ENCODE measurements around the gene ASCL5. TPM values are rescaled to one million over a fixed set of nuclear protein-coding genes. Genes with fewer than 3 reads are reported as not detected.

Gene ASCL5
- polyA plus RNA-seq, 1 donor (not counting 4 experiments of a cell fraction or from before 2014, with no cell fraction given) = not detected

GRCh38 chr1:201100169-201100930 is 26.6 kb downstream of the ASCL5 start:
- Histone ChIP-seq H3K27me3 (ENCODE audit: control insufficient read depth, extremely low read depth, insufficient read depth, low read length) (peaks cover 36% of the 10 kb centered on the region), H3K79me2 (ENCODE audit: control insufficient read depth, insufficient read depth, low read length) (no peaks in the 10 kb centered on the region), H3K9me1 (ENCODE audit: control insufficient read depth, extremely low read depth, insufficient read depth, low read length) (no peaks in the 10 kb centered on the region), H3K4me1 (ENCODE audit: control insufficient read depth, extremely low read depth, insufficient read depth, low read length) (no peaks in the 10 kb centered on the region), H4K20me1 (ENCODE audit: control insufficient read depth, extremely low read depth, insufficient read depth, low read length) (no peaks in the 10 kb centered on the region), H2AFZ (ENCODE audit: control insufficient read depth, low read length) (no peak overlapping the region), H3K36me3 (ENCODE audit: control insufficient read depth in 2 of 2, extremely low read depth in 1 of 2, insufficient read depth in 2 of 2, low read length in 2 of 2) (no peaks in the 10 kb centered on the region), H3K4me3 (ENCODE audit: control insufficient read depth in 2 of 3, extremely low read depth in 1 of 3, insufficient read depth in 2 of 3, low read depth in 1 of 3, low read length in 3 of 3) (no peak overlapping the region), H3K4me2 (ENCODE audit: control insufficient read depth, extremely low read depth, insufficient read depth, low read depth, low read length) (no peak overlapping the region), H3K9me3 (ENCODE audit: control insufficient read depth, low read depth, low read length) (no peaks in the 10 kb centered on the region), H3K27ac (ENCODE audit: control insufficient read depth, insufficient read depth, low read length) (no peak overlapping the region), H3K9ac (ENCODE audit: control insufficient read depth, extremely low read depth, insufficient read depth, low read length) (no peak overlapping the region)
- no peak for DNase-seq (ENCODE audit: low read depth, low spot score)
- dilution Hi-C loops (cut with MboI; ENCODE audit: extremely low pct_ligation_motif_present, low sequenced_read_pairs) = no loop called here
- TF ChIP-seq CTCF (optimal IDR thresholded peaks at IDR 0.05 in 1 of 3, IDR thresholded peaks at IDR 0.05 in 1 of 3, conservative IDR thresholded peaks at IDR 0.05 in 1 of 3; ENCODE audit: extremely low read depth in 1 of 3, insufficient read depth in 2 of 3, low read length in 3 of 3) (no peak), EZH2 (IDR thresholded peaks at IDR 0.05; ENCODE audit: low read length) (no peak)
- no peak for FAIRE-seq

DNA sequence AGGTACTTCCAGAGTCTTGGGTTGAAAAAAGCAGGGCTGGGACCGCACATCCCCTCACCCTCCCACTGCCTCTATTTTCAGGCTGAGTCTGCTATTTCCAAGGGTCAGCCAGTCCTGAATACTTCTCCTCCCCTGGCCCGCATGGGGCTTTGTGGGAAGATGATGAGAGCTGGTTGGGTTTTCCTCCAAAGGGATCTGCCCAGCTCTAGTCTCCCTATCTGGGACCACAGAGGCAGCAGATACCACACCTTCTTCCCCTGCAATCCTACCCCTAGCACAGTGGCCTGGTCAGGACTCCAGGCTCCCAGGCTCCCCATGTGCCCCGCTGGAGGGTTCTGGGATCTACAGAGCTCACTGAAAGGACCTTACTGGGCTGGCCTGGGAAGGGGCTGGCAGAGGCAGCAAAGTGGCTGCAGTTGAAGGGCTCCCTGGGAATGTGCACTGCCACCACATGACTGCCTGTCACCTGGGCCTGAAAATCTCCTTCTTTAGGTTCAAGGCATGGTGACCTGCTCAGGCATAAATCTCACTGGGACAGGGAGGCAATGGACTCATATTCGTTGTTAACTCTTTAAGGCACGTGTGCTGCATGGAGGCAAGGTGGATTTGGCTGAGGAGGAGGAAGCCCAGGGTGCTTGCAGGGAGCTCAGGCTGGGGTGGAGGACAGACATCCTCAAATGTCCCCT is 27.8 kb downstream of the ASCL5 start:
- TF ChIP-seq EZH2 (IDR thresholded peaks at IDR 0.05; ENCODE audit: low read length) (no peak), CTCF (optimal IDR thresholded peaks at IDR 0.05 in 1 of 3, IDR thresholded peaks at IDR 0.05 in 1 of 3, conservative IDR thresholded peaks at IDR 0.05 in 1 of 3; ENCODE audit: extremely low read depth in 1 of 3, insufficient read depth in 2 of 3, low read length in 3 of 3) (no peak)
- Histone ChIP-seq H3K9ac (ENCODE audit: control insufficient read depth, extremely low read depth, insufficient read depth, low read length) (no peak overlapping the region), H3K9me1 (ENCODE audit: control insufficient read depth, extremely low read depth, insufficient read depth, low read length) (no peaks in the 10 kb centered on the region), H3K9me3 (ENCODE audit: control insufficient read depth, low read depth, low read length) (no peaks in the 10 kb centered on the region), H3K4me3 (ENCODE audit: control insufficient read depth in 2 of 3, extremely low read depth in 1 of 3, insufficient read depth in 2 of 3, low read depth in 1 of 3, low read length in 3 of 3) (no peak overlapping the region), H3K79me2 (ENCODE audit: control insufficient read depth, insufficient read depth, low read length) (no peaks in the 10 kb centered on the region), H2AFZ (ENCODE audit: control insufficient read depth, low read length) (no peak overlapping the region), H3K36me3 (ENCODE audit: control insufficient read depth in 2 of 2, extremely low read depth in 1 of 2, insufficient read depth in 2 of 2, low read length in 2 of 2) (no peaks in the 10 kb centered on the region), H3K27ac (ENCODE audit: control insufficient read depth, insufficient read depth, low read length) (no peak overlapping the region), H3K4me1 (ENCODE audit: control insufficient read depth, extremely low read depth, insufficient read depth, low read length) (no peaks in the 10 kb centered on the region), H3K27me3 (ENCODE audit: control insufficient read depth, extremely low read depth, insufficient read depth, low read length) (peaks cover 34% of the 10 kb centered on the region), H3K4me2 (ENCODE audit: control insufficient read depth, extremely low read depth, insufficient read depth, low read depth, low read length) (no peak overlapping the region), H4K20me1 (ENCODE audit: control insufficient read depth, extremely low read depth, insufficient read depth, low read length) (no peaks in the 10 kb centered on the region)
- FAIRE-seq (no peak), DNase-seq (ENCODE audit: low read depth, low spot score) (no peak)
- dilution Hi-C loops (cut with MboI; ENCODE audit: extremely low pct_ligation_motif_present, low sequenced_read_pairs) = no loop called here
